ENCODE results near the gene SARDH. TPM values are rescaled to one million over a fixed set of nuclear protein-coding genes. Genes with fewer than 3 reads are reported as not detected.

SARDH gene
- total and polyA plus RNA-seq, 2 of the 13 experiments (the other 11 are each of a cell fraction or from before 2014, with no cell fraction given), result 11.6 to 34.9 TPM

GRCh38 chr9:133699546-133699945, 38.6 kb downstream of the SARDH start:
- Histone ChIP-seq H3K27me3 (ENCODE audit: control insufficient read depth in 1 of 2, insufficient read depth in 2 of 2, low read length in 2 of 2) (no peaks in the 10 kb centered on the region), H3K4me1 (ENCODE audit: insufficient read depth, low read length) (no peaks in the 10 kb centered on the region), H4K20me1 (ENCODE audit: insufficient read depth, low read length) (no peaks in the 10 kb centered on the region), H3K79me2 (ENCODE audit: insufficient read depth, low read length) (no peaks in the 10 kb centered on the region), H3K4me2 (ENCODE audit: low read depth, low read length) (no peak overlapping the region), H3K9ac (ENCODE audit: insufficient read depth, low read depth, low read length) (no peak overlapping the region), H3K36me3 (replicated peaks in 1 of 2; ENCODE audit: control insufficient read depth in 1 of 2, insufficient read depth in 2 of 2, low read length in 2 of 2) (peaks cover 9 to 21% of the 10 kb centered on the region in 2 experiments; a peak in 4 of 5 replicates), H3K4me3 (replicated peaks in 1 of 3; ENCODE audit: insufficient read depth in 1 of 3, low read depth in 2 of 3, low read length in 3 of 3) (no peak overlapping the region), H3K9me3 (ENCODE audit: low read length) (no peaks in the 10 kb centered on the region), H3K27ac (ENCODE audit: extremely low read length, insufficient read depth, low read length) (no peak overlapping the region), H2AFZ (ENCODE audit: low read length) (no peak overlapping the region)
- POLR2A ChIA-PET, result no interaction called here
- CTCF ChIA-PET (ENCODE audit: low intra/inter-chr PET ratio, low total read pairs), result no interaction called here
- FAIRE-seq (no peak), ATAC-seq (no peak), DNase-seq (ENCODE audit: low spot score) (no peak)
- in situ Hi-C loops (cut with HindIII; ENCODE audit: extremely low pct_ligation_motif_present, low pct_unique_long_range_greater_than_20kb) (no loop called here), intact Hi-C loops (cut with micrococcal nuclease; ENCODE audit: unreplicated experiment) (no loop called here)
- 98% methylated on average over 6 of the region's 6 CpGs for WGBS (ENCODE audit: low lambda C conversion rate)
- BruUV-seq (replicated peaks), result no TSS peak
- TF ChIP-seq SRSF9 (IDR thresholded peaks at IDR 0.05; ENCODE audit: borderline replicate concordance, insufficient read depth, low read depth, low read length, poor library complexity, severe bottlenecking) (no peak), ZNF7 (CRISPR knock-in tag; IDR thresholded peaks at IDR 0.05) (peak; percentile 88), ZNF552 (CRISPR knock-in tag; IDR thresholded peaks at IDR 0.05; ENCODE audit: borderline replicate concordance) (no peak)

- POLR2A ChIA-PET, result no interaction called here
- FAIRE-seq, result no peak
- BruUV-seq (replicated peaks), result no TSS peak
- H3K27ac ChIP-seq (ENCODE audit: extremely low read length, insufficient read depth, low read length), result no peak overlapping the region
- no peaks in the 10 kb centered on the region for H3K79me2 ChIP-seq (ENCODE audit: insufficient read depth, low read length)
- in situ Hi-C loops (cut with HindIII; ENCODE audit: extremely low pct_ligation_motif_present, low pct_unique_long_range_greater_than_20kb), result no loop called here
- CTCF ChIA-PET (ENCODE audit: low intra/inter-chr PET ratio, low total read pairs), result no interaction called here
- no peak for DNase-seq (ENCODE audit: low spot score)
- peaks cover 19 to 42% of the 10 kb centered on the region in 2 experiments; a peak in 4 of 5 replicates for H3K36me3 ChIP-seq (replicated peaks in 1 of 2; ENCODE audit: control insufficient read depth in 1 of 2, insufficient read depth in 2 of 2, low read length in 2 of 2)
- no peak overlapping the region for H2AFZ ChIP-seq (ENCODE audit: low read length)
- no peak overlapping the region for H3K4me2 ChIP-seq (ENCODE audit: low read depth, low read length)
- no peak overlapping the region for H3K9ac ChIP-seq (ENCODE audit: insufficient read depth, low read depth, low read length)
- no peaks in the 10 kb centered on the region for H4K20me1 ChIP-seq (ENCODE audit: insufficient read depth, low read length)
- WGBS (ENCODE audit: low lambda C conversion rate), result 96% methylated on average over 11 of the region's 12 CpGs
- no peak overlapping the region for H3K4me3 ChIP-seq (replicated peaks in 1 of 3; ENCODE audit: insufficient read depth in 1 of 3, low read depth in 2 of 3, low read length in 3 of 3)
- no peaks in the 10 kb centered on the region for H3K9me3 ChIP-seq (ENCODE audit: low read length)
- intact Hi-C loops (cut with micrococcal nuclease; ENCODE audit: unreplicated experiment), result no loop called here
- no peaks in the 10 kb centered on the region for H3K27me3 ChIP-seq (ENCODE audit: control insufficient read depth in 1 of 2, insufficient read depth in 2 of 2, low read length in 2 of 2)
- ATAC-seq, result no peak
- H3K4me1 ChIP-seq (ENCODE audit: insufficient read depth, low read length), result no peaks in the 10 kb centered on the region
- TF ChIP-seq ZNF367 (CRISPR knock-in tag; IDR thresholded peaks at IDR 0.05; ENCODE audit: borderline replicate concordance) (no peak), FOXK1 (CRISPR knock-in tag; IDR thresholded peaks at IDR 0.05; ENCODE audit: borderline replicate concordance, low read depth) (no peak), SKIL (CRISPR knock-in tag; IDR thresholded peaks at IDR 0.05; ENCODE audit: borderline replicate concordance) (no peak), ZNF501 (CRISPR knock-in tag; IDR thresholded peaks at IDR 0.05) (no peak), ZNF160 (CRISPR knock-in tag; IDR thresholded peaks at IDR 0.05) (no peak), HNRNPK (IDR thresholded peaks at IDR 0.05; ENCODE audit: low read depth, low read length, poor library complexity, severe bottlenecking) (no peak), TCF7 (IDR thresholded peaks at IDR 0.05; ENCODE audit: low read depth) (no peak), ZNF496 (CRISPR knock-in tag; IDR thresholded peaks at IDR 0.05; ENCODE audit: insufficient replicate concordance) (no peak), ELF3 (CRISPR knock-in tag; IDR thresholded peaks at IDR 0.05) (no peak), SRF (IDR thresholded peaks at IDR 0.05; ENCODE audit: low read depth, low read length) (no peak), KAT7 (CRISPR knock-in tag; IDR thresholded peaks at IDR 0.05; ENCODE audit: borderline replicate concordance) (no peak), MEF2D (CRISPR knock-in tag; IDR thresholded peaks at IDR 0.05) (no peak), GABPB1 (CRISPR knock-in tag; IDR thresholded peaks at IDR 0.05) (no peak), ARNTL (CRISPR knock-in tag; IDR thresholded peaks at IDR 0.05) (no peak), ATF4 (CRISPR knock-in tag; IDR thresholded peaks at IDR 0.05) (no peak)
Observed at GRCh38 chr9:133696071-133696472, 42.1 kb downstream of the SARDH start.
